CD14-positive monocyte (primary cell): ENCODE measurements around the gene HEATR1. TPM values are rescaled to one million over a fixed set of nuclear protein-coding genes. Genes with fewer than 3 reads are reported as not detected.
A peak's percentile ranks its signal among the peaks of the same experiment; 100 is the strongest.

Experiments used
- DNase-seq, 3 donors: peaks; one replicate each; pipeline ENCODE4 v3.0.0-alpha.2; 2011 to 2022
- H2AFZ ChIP-seq: 2 replicates; pipeline ENCODE4 v1.6.0; 2012; ENCODE audit warnings: mild to moderate bottlenecking, low read depth, low read length, inconsistent platforms; ENCODE audit not compliant: insufficient read depth, poor library complexity, severe bottlenecking
- H3K27ac ChIP-seq, 2 donors: 1 replicate in 1 of 2; 2 replicates in 1 of 2; pipeline ENCODE4 v1.5.1; 2012 to 2013; ENCODE audit warnings: low read length in 2 of 2, control low read depth in 1 of 2, inconsistent platforms in 1 of 2, low read depth in 1 of 2, mild to moderate bottlenecking in 1 of 2
- H3K27me3 ChIP-seq, 2 donors: one replicate each; pipeline versions ENCODE4 v1.6.0 to v1.6.1; 2011 to 2013; ENCODE audit warnings: low read length in 2 of 2; ENCODE audit not compliant: control insufficient read depth in 2 of 2, insufficient read depth in 2 of 2
- H3K36me3 ChIP-seq, 2 donors: replicated peaks in 1 of 2; 1 replicate in 1 of 2; 2 replicates in 1 of 2; pipeline versions ENCODE4 v1.5.1 to v1.6.1; 2012 to 2013; ENCODE audit warnings: low read length in 2 of 2, control low read depth in 1 of 2, inconsistent platforms in 1 of 2, mild to moderate bottlenecking in 1 of 2; ENCODE audit not compliant: insufficient read depth in 2 of 2, control insufficient read depth in 1 of 2
- H3K4me1 ChIP-seq, 2 donors: 1 replicate in 1 of 2; 2 replicates in 1 of 2; pipeline versions ENCODE4 v1.5.1 to v1.6.1; 2012 to 2013; ENCODE audit warnings: low read length in 2 of 2, control low read depth in 1 of 2, inconsistent platforms in 1 of 2, mild to moderate bottlenecking in 1 of 2, moderate library complexity in 1 of 2; ENCODE audit not compliant: insufficient read depth in 2 of 2, control insufficient read depth in 1 of 2
- H3K4me2 ChIP-seq: replicated peaks from 2 replicates; pipeline ENCODE3; 2012; ENCODE audit warnings: low read length, moderate library complexity, mild to moderate bottlenecking; ENCODE audit not compliant: poor library complexity, severe bottlenecking; ENCODE audit errors: extremely low read depth
- H3K4me3 ChIP-seq, 3 experiments: fragments of 200-600 bp in 1 of 3; sonication (generic) in 1 of 3; replicated peaks in 1 of 3; 1 replicate in 2 of 3; 2 replicates in 1 of 3; pipeline ENCODE4 v1.5.1; 2011 to 2013; ENCODE audit warnings: low read length in 3 of 3, mild to moderate bottlenecking in 3 of 3, control low read depth in 2 of 3, low read depth in 2 of 3, inconsistent platforms in 1 of 3, moderate library complexity in 1 of 3
- H3K79me2 ChIP-seq: 2 replicates; pipeline ENCODE4 v1.6.0; 2012; ENCODE audit warnings: mild to moderate bottlenecking, control low read depth, inconsistent platforms, low read length, moderate library complexity; ENCODE audit not compliant: insufficient read depth
- H3K9ac ChIP-seq: 2 replicates; pipeline ENCODE4 v1.6.0; 2017; ENCODE audit warnings: low read length, mild to moderate bottlenecking; ENCODE audit not compliant: insufficient read depth, poor library complexity, severe bottlenecking
- H3K9me3 ChIP-seq, 2 donors: replicated peaks in 1 of 2; 1 replicate in 1 of 2; 2 replicates in 1 of 2; pipeline versions ENCODE4 v1.5.1 to v1.6.1; 2012 to 2013; ENCODE audit warnings: low read length in 2 of 2, control low read depth in 1 of 2; ENCODE audit not compliant: control insufficient read depth in 1 of 2, insufficient read depth in 1 of 2
- H4K20me1 ChIP-seq: 2 replicates; pipeline ENCODE4 v1.6.0; 2012; ENCODE audit warnings: mild to moderate bottlenecking, low read length, control low read depth, moderate library complexity; ENCODE audit not compliant: insufficient read depth
- H3K27ac Mint-ChIP-seq, 7 donors: one replicate each; pipeline ENCODE4 v1.8.0; 2020; ENCODE audit warnings: mild to moderate bottlenecking in 7 of 7, mixed read lengths in 7 of 7, moderate library complexity in 6 of 7, inconsistent platforms in 2 of 7
- H3K27me3 Mint-ChIP-seq, 3 donors: one replicate each; pipeline ENCODE4 v1.8.0; 2021 to 2022; ENCODE audit warnings: low read depth in 3 of 3, mild to moderate bottlenecking in 3 of 3, mixed read lengths in 3 of 3, moderate library complexity in 3 of 3, inconsistent platforms in 1 of 3
- H3K36me3 Mint-ChIP-seq, 2 donors: one replicate each; pipeline ENCODE4 v1.8.0; 2020; ENCODE audit warnings: mixed read lengths in 2 of 2, inconsistent platforms in 1 of 2, mild to moderate bottlenecking in 1 of 2
- H3K4me1 Mint-ChIP-seq: one replicate; pipeline ENCODE4 v1.8.0; 2020; ENCODE audit warnings: mild to moderate bottlenecking, mixed read lengths
- H3K4me3 Mint-ChIP-seq, 2 donors: one replicate each; pipeline ENCODE4 v1.8.0; 2020; ENCODE audit warnings: mild to moderate bottlenecking in 2 of 2, mixed read lengths in 2 of 2, moderate library complexity in 1 of 2
- H3K9me3 Mint-ChIP-seq, 7 donors: one replicate each; pipeline ENCODE4 v1.8.0; 2020 to 2022; ENCODE audit warnings: mixed read lengths in 7 of 7, mild to moderate bottlenecking in 6 of 7, moderate library complexity in 6 of 7, inconsistent platforms in 2 of 7
- CTCF ChIP-seq: fragments of 200-600 bp; IDR thresholded peaks from one replicate; pipeline ENCODE4 v1.8.0; 2022; ENCODE audit warnings: antibody characterized with exemption, mild to moderate bottlenecking
- WGBS: methylation state at CpG from one replicate; pipeline ENCODE4 v1.1.5; 2013; ENCODE audit warnings: missing lambda C conversion rate; ENCODE audit not compliant: insufficient coverage; 5-methylcytosine and 5-hydroxymethylcytosine counted together
- intact Hi-C, 2 donors: fragments of 100-400 bp; cut with micrococcal nuclease; formaldehyde crosslinking; loops; one replicate each; pipeline versions ENCODE4 v1.15.0 to v1.15.1; 2023
- polyA plus RNA-seq, 3 donors: library from polyadenylated mRNA; depleted of rRNA in 1 of 3; unstranded in 2 of 3; stranded (reverse) in 1 of 3; fragments of 300-500 nt in 2 of 3; fragments of >200 nt in 1 of 3; fragmentation: Illumina TruSeq in 2 of 3; gene quantifications; 1 replicate in 2 of 3; 2 replicates in 1 of 3; pipeline ENCODE4 v1.2.3, GENCODE V29; 2012 to 2021

HEATR1 gene
- polyA plus RNA-seq, 3 donors = 2.8 to 4.2 (median 3.7) TPM

- peak within 1 kb of the TSS; percentile 98 for H3K4me2 ChIP-seq
- H3K9me3 Mint-ChIP-seq = no peaks in the 10 kb centered on the region
- peaks cover 21% of the 10 kb centered on the region for H4K20me1 ChIP-seq
- peak within 1 kb of the TSS; percentile 98 for H3K27ac ChIP-seq
- no peaks in the 10 kb centered on the region for H3K27me3 Mint-ChIP-seq
- peaks cover 16 to 27% of the 10 kb centered on the region in 2 donors for H3K36me3 Mint-ChIP-seq
- H3K4me1 Mint-ChIP-seq = peaks cover 29% of the 10 kb centered on the region
- H3K9ac ChIP-seq = peak within 1 kb of the TSS; percentile 97
- peak within 1 kb of the TSS; percentile 96 to 99 (median 97) for H3K27ac Mint-ChIP-seq
- H3K4me3 Mint-ChIP-seq = peak within 1 kb of the TSS; percentile 92 to 99
- H3K36me3 ChIP-seq = peaks cover 20 to 22% of the 10 kb centered on the region in 2 donors
- DNase-seq = peak; percentile 77 to 82 (median 81)
- H3K4me1 ChIP-seq = peaks cover 16 to 26% of the 10 kb centered on the region in 2 donors
- 1% methylated on average over 35 of the region's 35 CpGs for WGBS
- peak within 1 kb of the TSS; percentile 91 to 96 (median 93) for H3K4me3 ChIP-seq
- no peak for TF ChIP-seq CTCF
- intact Hi-C loops = loop anchor here (10.0 kb wide), 2 partner anchors 239 to 419 kb away; partner anchors contain the start of gene ERO1B (in 1 of the 2)
- no peaks in the 10 kb centered on the region for H3K27me3 ChIP-seq
- H3K9me3 ChIP-seq = no peaks in the 10 kb centered on the region
- H3K79me2 ChIP-seq = peaks cover 56% of the 10 kb centered on the region
- peak within 1 kb of the TSS; percentile 100 for H2AFZ ChIP-seq
These were observed 80.6 kb downstream of the HEATR1 start, which contains the start of gene LGALS8 for GRCh38 chr1:236523704-236524141. TSS of gene LGALS8 (plus strand) at chr1:236523982. CDS start at chr1:236526071, 2,089 bp downstream.

- intact Hi-C loops = loop anchor here (10.0 kb wide), 2 partner anchors 238 to 418 kb away; partner anchors contain the start of gene ERO1B (in 1 of the 2)
- H3K27ac Mint-ChIP-seq = peak overlapping the region; percentile 70 to 99 (median 97)
- peaks cover 22 to 32% of the 10 kb centered on the region in 2 donors for H3K4me1 ChIP-seq
- H3K4me3 Mint-ChIP-seq = peak overlapping the region; percentile 92 to 99
- TF ChIP-seq CTCF = no peak
- peaks cover 50% of the 10 kb centered on the region for H3K79me2 ChIP-seq
- peak in 1 of 3 donors; percentile 8 for DNase-seq
- peaks cover 17% of the 10 kb centered on the region for H4K20me1 ChIP-seq
- H3K27me3 ChIP-seq = no peaks in the 10 kb centered on the region
- WGBS = 35% methylated on average over 24 of the region's 26 CpGs
- H3K4me3 ChIP-seq = peak overlapping the region; percentile 91 to 96 (median 93)
- H3K9me3 ChIP-seq = no peaks in the 10 kb centered on the region
- peak overlapping the region; percentile 98 for H3K27ac ChIP-seq
- peaks cover 16 to 21% of the 10 kb centered on the region in 2 donors for H3K36me3 Mint-ChIP-seq
- H3K4me1 Mint-ChIP-seq = peaks cover 34% of the 10 kb centered on the region
- peak overlapping the region; percentile 97 for H3K9ac ChIP-seq
- peak overlapping the region; percentile 100 for H2AFZ ChIP-seq
- H3K27me3 Mint-ChIP-seq = no peaks in the 10 kb centered on the region
- H3K9me3 Mint-ChIP-seq = no peaks in the 10 kb centered on the region
- H3K36me3 ChIP-seq = peaks cover 17 to 20% of the 10 kb centered on the region in 2 donors
- H3K4me2 ChIP-seq = peak overlapping the region; percentile 98
These were observed 81.2 kb downstream of the HEATR1 start for GRCh38 chr1:236522937-236523703.
